ENCODE data around the gene ARHGEF28. TPM values are rescaled to one million over a fixed set of nuclear protein-coding genes. Genes with fewer than 3 reads are reported as not detected.

The ARHGEF28 gene
- total and polyA plus RNA-seq, 2 of the 13 experiments (the other 11 are each of a cell fraction or from before 2014, with no cell fraction given) = 17.4 to 34.1 TPM

- TF ChIP-seq AHDC1 (CRISPR knock-in tag; IDR thresholded peaks at IDR 0.05; ENCODE audit: borderline replicate concordance) = peak; percentile 52; the same call in 1 of the 2 replicates
- TF ChIP-seq ZNF761 (CRISPR knock-in tag; conservative IDR thresholded peaks at IDR 0.05) = no peak
- peak; percentile 38; the same call in 1 of the 2 replicates for TF ChIP-seq SALL1 (CRISPR knock-in tag; IDR thresholded peaks at IDR 0.05)
- peak; percentile 62; the same call in 1 of the 2 replicates for TF ChIP-seq THRA (CRISPR knock-in tag; IDR thresholded peaks at IDR 0.05; ENCODE audit: borderline replicate concordance)
- no peak for TF ChIP-seq NR1H2 (CRISPR knock-in tag; IDR thresholded peaks at IDR 0.05; ENCODE audit: borderline replicate concordance, low read depth)
- peak; percentile 83 for TF ChIP-seq HNF4G (IDR thresholded peaks at IDR 0.05; ENCODE audit: borderline replicate concordance, low read depth, low read length)
- no peak for TF ChIP-seq HNF4G (CRISPR knock-in tag; IDR thresholded peaks at IDR 0.05; ENCODE audit: borderline replicate concordance, low read depth)
- TF ChIP-seq BCL6 (CRISPR knock-in tag; IDR thresholded peaks at IDR 0.05) = peak; percentile 77
- peak; percentile 82 for TF ChIP-seq ARID5B (CRISPR knock-in tag; IDR thresholded peaks at IDR 0.05)
- peak; percentile 92 for TF ChIP-seq CEBPB (IDR thresholded peaks at IDR 0.05; ENCODE audit: borderline replicate concordance, low read depth, low read length)
- TF ChIP-seq KAT8 (CRISPR knock-in tag; IDR thresholded peaks at IDR 0.05) = peak; percentile 27; the same call in 1 of the 2 replicates
- TF ChIP-seq NCOA2 (CRISPR knock-in tag; IDR thresholded peaks at IDR 0.05) = peak; percentile 60
- peak; percentile 62 for TF ChIP-seq RARA (CRISPR knock-in tag; IDR thresholded peaks at IDR 0.05)
- peak; percentile 81 for TF ChIP-seq ESRRA (CRISPR knock-in tag; IDR thresholded peaks at IDR 0.05; ENCODE audit: low read depth)
- 0 out of 2 replicates have a peak, but pooled peaks have one; percentile 46 for TF ChIP-seq ZNF205 (CRISPR knock-in tag; IDR thresholded peaks at IDR 0.05)
- TF ChIP-seq PPARG (CRISPR knock-in tag; conservative IDR thresholded peaks at IDR 0.05) = peak; percentile 31; the same call in 1 of the 2 replicates
- TF ChIP-seq ZNF652 (CRISPR knock-in tag; IDR thresholded peaks at IDR 0.05; ENCODE audit: borderline replicate concordance, low read depth) = 0 out of 2 replicates have a peak, but pooled peaks have one; percentile 55
- no peak for TF ChIP-seq ZNF512 (CRISPR knock-in tag; IDR thresholded peaks at IDR 0.05)
Measured at GRCh38 chr5:73654819-73655318, 28.9 kb downstream of the ARHGEF28 start (continued).
